Adrenal gland (tissue), 12 donors: Measurements from ENCODE around the gene HNRNPU. TPM values are rescaled to one million over a fixed set of nuclear protein-coding genes. Genes with fewer than 3 reads are reported as not detected.

Experiments used
- DNase-seq, 7 donors: peaks; one replicate each; pipeline ENCODE4 v3.0.0-alpha.2; 2019 to 2020
- H3K27ac ChIP-seq, 5 donors: fragments of 200-600 bp; sonication (generic) in 4 of 5; 1 replicate in 3 of 5; 2 replicates in 2 of 5; pipeline versions ENCODE4 v1.5.1 to v1.8.0; 2016 to 2020; ENCODE audit warnings: mild to moderate bottlenecking in 1 of 5
- H3K27me3 ChIP-seq: fragments of 200-600 bp; 2 replicates; pipeline ENCODE4 v1.8.0; 2021
- H3K36me3 ChIP-seq, 2 donors: fragments of 200-600 bp; replicated peaks in 1 of 2; 1 replicate in 1 of 2; 2 replicates in 1 of 2; pipeline versions ENCODE4 v1.5.1 to v1.8.0; 2018 to 2022
- H3K4me1 ChIP-seq, 2 donors: fragments of 200-600 bp; replicated peaks in 1 of 2; 1 replicate in 1 of 2; 2 replicates in 1 of 2; pipeline versions ENCODE4 v1.5.1 to v1.8.0; 2018 to 2021
- H3K4me3 ChIP-seq, 4 donors: fragments of 200-600 bp; sonication (generic) in 3 of 4; one replicate each; pipeline ENCODE4 v1.5.1; 2016 to 2018
- H3K9me3 ChIP-seq, 3 donors: fragments of 200-600 bp; sonication (generic) in 1 of 3; replicated peaks in 1 of 3; 1 replicate in 2 of 3; 2 replicates in 1 of 3; pipeline versions ENCODE4 v1.5.1 to v1.8.0; 2016 to 2021
- POLR2A ChIP-seq, 2 donors: fragments of 450-650 bp; IDR thresholded peaks; one replicate each; pipeline ENCODE4 v1.6.1; 2017; ENCODE audit warnings: antibody characterized with exemption in 2 of 2, mild to moderate bottlenecking in 2 of 2, moderate library complexity in 1 of 2
- WGBS, 4 donors: extraction: QIAGEN DNeasy Blood & Tissue Kit in 2 of 4; methylation state at CpG; one replicate each; pipeline versions ENCODE4 v1.1.5 to v1.1.7; 2013 to 2017; 5-methylcytosine and 5-hydroxymethylcytosine counted together
- intact Hi-C, 2 donors: fragments of 100-400 bp; cut with DNase I; formaldehyde crosslinking; loops; one replicate each; pipeline versions ENCODE4 v1.14.1 to v1.15.0; 2022 to 2023
- polyA plus RNA-seq, 3 donors: library from polyadenylated mRNA; stranded (reverse); fragments of 200-250 nt in 2 of 3; fragments of 350-450 nt in 1 of 3; fragmentation: Illumina TruSeq in 1 of 3; extraction: RNeasy Lipid Tissue Mini Kit (QIAGEN cat#74804) in 1 of 3; gene quantifications; one replicate each; pipeline ENCODE4 v1.2.3, GENCODE V29; 2013 to 2014
- total RNA-seq, 9 donors: library from RNA; depleted of rRNA in 4 of 9; stranded (reverse); fragments of >200 nt in 4 of 9; fragments of 120-200 nt in 1 of 9; fragmentation: NEBNext Ultra II Directional in 1 of 9; extraction: Animal tissue kit (Norgen Biotek cat#: 25700) in 1 of 9; gene quantifications; one replicate each; pipeline versions ENCODE4 v1.1.0 to v1.2.4, GENCODE V29; 2013 to 2023
- TF ChIP-seq, protein P1 (sequence below), 6 experiments: fragments of 450-650 bp in 4 of 6; fragments of 200-600 bp in 2 of 6; sonication (generic) in 1 of 6; IDR thresholded peaks; 1 replicate in 5 of 6; 2 replicates in 1 of 6; pipeline versions ENCODE4 v1.5.1 to v1.8.0; 2016 to 2021; ENCODE audit warnings: antibody characterized with exemption in 6 of 6, mild to moderate bottlenecking in 2 of 6, moderate library complexity in 1 of 6
- donor health status: healthy with polysubstance abuse.
- donor health status: Bipolar disorder and iron deficiency.
- donor health status: DM: yes; HTN: yes; CAD: no.
- donor health status: DM: no; HTN: no; CAD: no.
- donor health status: DM: no; HTN: no; CAD: no.
- donor health status: DM: yes; HTN: yes; CAD: no.

The HNRNPU gene
- total and polyA plus RNA-seq, 12 donors: 141 to 397 (median 253) TPM

- H3K27me3 ChIP-seq: no peaks in the 10 kb centered on the region
- H3K36me3 ChIP-seq: peaks cover 0 to 2% of the 10 kb centered on the region in 2 donors
- intact Hi-C loops: no loop called here
- peak overlapping the region; percentile 83 to 100 (median 99) for H3K27ac ChIP-seq
- H3K4me3 ChIP-seq: peak overlapping the region in 3 of 4 donors; percentile 61 to 78 (median 71)
- TF ChIP-seq, protein P1, sequence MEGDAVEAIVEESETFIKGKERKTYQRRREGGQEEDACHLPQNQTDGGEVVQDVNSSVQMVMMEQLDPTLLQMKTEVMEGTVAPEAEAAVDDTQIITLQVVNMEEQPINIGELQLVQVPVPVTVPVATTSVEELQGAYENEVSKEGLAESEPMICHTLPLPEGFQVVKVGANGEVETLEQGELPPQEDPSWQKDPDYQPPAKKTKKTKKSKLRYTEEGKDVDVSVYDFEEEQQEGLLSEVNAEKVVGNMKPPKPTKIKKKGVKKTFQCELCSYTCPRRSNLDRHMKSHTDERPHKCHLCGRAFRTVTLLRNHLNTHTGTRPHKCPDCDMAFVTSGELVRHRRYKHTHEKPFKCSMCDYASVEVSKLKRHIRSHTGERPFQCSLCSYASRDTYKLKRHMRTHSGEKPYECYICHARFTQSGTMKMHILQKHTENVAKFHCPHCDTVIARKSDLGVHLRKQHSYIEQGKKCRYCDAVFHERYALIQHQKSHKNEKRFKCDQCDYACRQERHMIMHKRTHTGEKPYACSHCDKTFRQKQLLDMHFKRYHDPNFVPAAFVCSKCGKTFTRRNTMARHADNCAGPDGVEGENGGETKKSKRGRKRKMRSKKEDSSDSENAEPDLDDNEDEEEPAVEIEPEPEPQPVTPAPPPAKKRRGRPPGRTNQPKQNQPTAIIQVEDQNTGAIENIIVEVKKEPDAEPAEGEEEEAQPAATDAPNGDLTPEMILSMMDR (IDR thresholded peaks at IDR 0.05): no peak
- peak in 1 of 2 donors; percentile 22 for TF ChIP-seq POLR2A (IDR thresholded peaks at IDR 0.05)
- 1 to 3% (median 2%) methylated on average over 7 of the region's 7 CpGs for WGBS, 4 donors
- peaks cover 23 to 36% of the 10 kb centered on the region in 2 donors for H3K4me1 ChIP-seq
- peak in 2 of 7 donors; percentile 21 to 25 for DNase-seq
- H3K9me3 ChIP-seq: no peaks in the 10 kb centered on the region
Observed at GRCh38 chr1:244836135-244836521, 28.2 kb downstream of the HNRNPU start.

- H3K9me3 ChIP-seq: no peaks in the 10 kb centered on the region
- intact Hi-C loops: no loop called here
- no peaks in the 10 kb centered on the region for H3K36me3 ChIP-seq
- WGBS, 4 donors: 0 to 1% (median 0%) methylated on average over 3 to 77 of the region's 77 CpGs
- peak; percentile 87 to 92 (median 90) for DNase-seq
- H3K27ac ChIP-seq: peak within 1 kb of the TSS; percentile 91 to 100 (median 99)
- TF ChIP-seq POLR2A (IDR thresholded peaks at IDR 0.05): peak; percentile 52 to 67
- TF ChIP-seq, protein P1 (IDR thresholded peaks at IDR 0.05): peak in 1 of 6 experiments; percentile 17
- H3K4me1 ChIP-seq: peaks cover 23 to 30% of the 10 kb centered on the region in 2 donors
- peak within 1 kb of the TSS in 3 of 4 donors; percentile 61 to 78 (median 71) for H3K4me3 ChIP-seq
- H3K27me3 ChIP-seq: no peaks in the 10 kb centered on the region
Observed at GRCh38 chr1:244835276-244836134, 28.8 kb downstream of the HNRNPU start, which contains the start of gene COX20. Gene COX20 (plus strand): TSS chr1:244835658. CDS start chr1:244835715, 57 bp downstream.

- 0 to 1% (median 0%) methylated on average over 33 to 49 of the region's 49 CpGs for WGBS, 4 donors
- peak; percentile 84 to 94 (median 87) for DNase-seq
- intact Hi-C loops: no loop called here
Observed at GRCh38 chr1:244834543-244835275, 29.6 kb downstream of the HNRNPU start.

More at GRCh38 chr1:244834543-244835275, 29.6 kb downstream of the HNRNPU start:
- peaks cover 23 to 28% of the 10 kb centered on the region in 2 donors for H3K4me1 ChIP-seq
- TF ChIP-seq POLR2A (IDR thresholded peaks at IDR 0.05): peak in 1 of 2 donors; percentile 71
- TF ChIP-seq, protein P1 (IDR thresholded peaks at IDR 0.05): no peak
- no peaks in the 10 kb centered on the region for H3K27me3 ChIP-seq
- H3K4me3 ChIP-seq: peak overlapping the region in 2 of 4 donors; percentile 61 to 78
- H3K27ac ChIP-seq: peak overlapping the region; percentile 91 to 100 (median 99)
- no peaks in the 10 kb centered on the region for H3K36me3 ChIP-seq
- no peaks in the 10 kb centered on the region for H3K9me3 ChIP-seq
